ENCODE data around the gene TMEM38B. TPM values are rescaled to one million over a fixed set of nuclear protein-coding genes. Genes with fewer than 3 reads are reported as not detected.
"Not testable (repeated sequence)": the region's sequence is repeated elsewhere in the genome, so short reads cannot be mapped to it uniquely, and the experiment has no call there.

Gene TMEM38B
- total RNA-seq, 1 donor from 2014 or later = 9.3 TPM

GRCh38 chr9:105751761-105752160 is 57.4 kb downstream of the TMEM38B start:
- Histone ChIP-seq H3K4me1 (ENCODE audit: insufficient read depth, low read length) (no peaks in the 10 kb centered on the region), H3K4me3 (ENCODE audit: insufficient read depth, low read depth, low read length) (no peak overlapping the region), H3K79me2 (ENCODE audit: insufficient read depth, low read length) (no peaks in the 10 kb centered on the region), H3K9me3 (ENCODE audit: insufficient read depth, low read depth, low read length) (no peaks in the 10 kb centered on the region), H3K27ac (ENCODE audit: low read depth, low read length) (no peak overlapping the region), H3K27me3 (ENCODE audit: insufficient read depth, low read length) (no peaks in the 10 kb centered on the region), H3K9ac (ENCODE audit: low read length) (no peak overlapping the region), H3K4me2 (ENCODE audit: low read length) (no peak overlapping the region), H4K20me1 (ENCODE audit: insufficient read depth, low read length) (no peaks in the 10 kb centered on the region), H3K36me3 (ENCODE audit: insufficient read depth, low read length) (no peaks in the 10 kb centered on the region), H2AFZ (ENCODE audit: low read depth, low read length) (no peak overlapping the region)
- TF ChIP-seq EZH2 (IDR thresholded peaks at IDR 0.05; ENCODE audit: insufficient read depth, low read length) = no peak
- TF ChIP-seq CTCF (IDR thresholded peaks at IDR 0.05; ENCODE audit: insufficient read depth, low read depth, low read length) = no peak
- DNase-seq (ENCODE audit: low read depth) = no peak
- Mint-ChIP-seq H3K36me3 (ENCODE audit: low read depth, unreplicated experiment) (peaks cover 17% of the 10 kb centered on the region), H3K4me3 (ENCODE audit: unreplicated experiment) (no peak overlapping the region), H3K9me3 (ENCODE audit: unreplicated experiment) (peaks cover 15% of the 10 kb centered on the region), H3K4me1 (ENCODE audit: low read depth, unreplicated experiment) (no peaks in the 10 kb centered on the region), H3K27ac (ENCODE audit: unreplicated experiment) (no peak overlapping the region), H3K27me3 (ENCODE audit: low read depth, unreplicated experiment) (no peaks in the 10 kb centered on the region)
- FAIRE-seq = no peak

- Mint-ChIP-seq H3K27me3 (ENCODE audit: low read depth, unreplicated experiment) (no peaks in the 10 kb centered on the region), H3K27ac (ENCODE audit: unreplicated experiment) (no peak overlapping the region), H3K9me3 (ENCODE audit: unreplicated experiment) (peaks cover 8% of the 10 kb centered on the region), H3K4me3 (ENCODE audit: unreplicated experiment) (no peak overlapping the region), H3K36me3 (ENCODE audit: low read depth, unreplicated experiment) (peaks cover 7% of the 10 kb centered on the region), H3K4me1 (ENCODE audit: low read depth, unreplicated experiment) (no peaks in the 10 kb centered on the region)
- H3K79me2 ChIP-seq (ENCODE audit: insufficient read depth, low read length) = no peaks in the 10 kb centered on the region
- no peak overlapping the region for H3K4me2 ChIP-seq (ENCODE audit: low read length)
- H3K9me3 ChIP-seq (ENCODE audit: insufficient read depth, low read depth, low read length) = no peaks in the 10 kb centered on the region
- H3K27ac ChIP-seq (ENCODE audit: low read depth, low read length) = no peak overlapping the region
- no peak overlapping the region for H3K9ac ChIP-seq (ENCODE audit: low read length)
- no peaks in the 10 kb centered on the region for H3K4me1 ChIP-seq (ENCODE audit: insufficient read depth, low read length)
- FAIRE-seq (no peak), DNase-seq (ENCODE audit: low read depth) (no peak)
- no peak for TF ChIP-seq EZH2 (IDR thresholded peaks at IDR 0.05; ENCODE audit: insufficient read depth, low read length)
- no peak for TF ChIP-seq CTCF (IDR thresholded peaks at IDR 0.05; ENCODE audit: insufficient read depth, low read depth, low read length)
- no peak overlapping the region for H2AFZ ChIP-seq (ENCODE audit: low read depth, low read length)
- no peaks in the 10 kb centered on the region for H3K36me3 ChIP-seq (ENCODE audit: insufficient read depth, low read length)
- no peaks in the 10 kb centered on the region for H4K20me1 ChIP-seq (ENCODE audit: insufficient read depth, low read length)
- no peaks in the 10 kb centered on the region for H3K27me3 ChIP-seq (ENCODE audit: insufficient read depth, low read length)
- H3K4me3 ChIP-seq (ENCODE audit: insufficient read depth, low read depth, low read length) = no peak overlapping the region
Measured at GRCh38 chr9:105757496-105758251, 63.3 kb downstream of the TMEM38B start.

- H3K4me2 ChIP-seq (ENCODE audit: low read length) = no peak overlapping the region
- Mint-ChIP-seq H3K27me3 (ENCODE audit: low read depth, unreplicated experiment) (no peaks in the 10 kb centered on the region), H3K36me3 (ENCODE audit: low read depth, unreplicated experiment) (no peaks in the 10 kb centered on the region), H3K27ac (ENCODE audit: unreplicated experiment) (no peak overlapping the region), H3K4me1 (ENCODE audit: low read depth, unreplicated experiment) (no peaks in the 10 kb centered on the region), H3K4me3 (ENCODE audit: unreplicated experiment) (no peak overlapping the region), H3K9me3 (ENCODE audit: unreplicated experiment) (no peaks in the 10 kb centered on the region)
- H3K9me3 ChIP-seq (ENCODE audit: insufficient read depth, low read depth, low read length) = no peaks in the 10 kb centered on the region
- no peak for DNase-seq (ENCODE audit: low read depth)
- H3K4me3 ChIP-seq (ENCODE audit: insufficient read depth, low read depth, low read length) = no peak overlapping the region
- no peaks in the 10 kb centered on the region for H4K20me1 ChIP-seq (ENCODE audit: insufficient read depth, low read length)
- H3K36me3 ChIP-seq (ENCODE audit: insufficient read depth, low read length) = no peaks in the 10 kb centered on the region
- no peak for FAIRE-seq
- no peak overlapping the region for H2AFZ ChIP-seq (ENCODE audit: low read depth, low read length)
- TF ChIP-seq EZH2 (IDR thresholded peaks at IDR 0.05; ENCODE audit: insufficient read depth, low read length) (no peak), CTCF (IDR thresholded peaks at IDR 0.05; ENCODE audit: insufficient read depth, low read depth, low read length) (no peak)
- no peak overlapping the region for H3K27ac ChIP-seq (ENCODE audit: low read depth, low read length)
- H3K79me2 ChIP-seq (ENCODE audit: insufficient read depth, low read length) = no peaks in the 10 kb centered on the region
- no peaks in the 10 kb centered on the region for H3K27me3 ChIP-seq (ENCODE audit: insufficient read depth, low read length)
- no peaks in the 10 kb centered on the region for H3K4me1 ChIP-seq (ENCODE audit: insufficient read depth, low read length)
- no peak overlapping the region for H3K9ac ChIP-seq (ENCODE audit: low read length)
Measured at GRCh38 chr9:105760053-105760452, 65.7 kb downstream of the TMEM38B start.

GRCh38 chr9:105782561-105783494 is 88.5 kb downstream of the TMEM38B start:
- not testable (repeated sequence) for H3K27ac ChIP-seq (ENCODE audit: low read depth, low read length); H3K27me3 ChIP-seq (ENCODE audit: insufficient read depth, low read length); H3K27ac Mint-ChIP-seq (ENCODE audit: unreplicated experiment); FAIRE-seq; H3K4me2 ChIP-seq (ENCODE audit: low read length); H3K36me3 Mint-ChIP-seq (ENCODE audit: low read depth, unreplicated experiment); H3K36me3 ChIP-seq (ENCODE audit: insufficient read depth, low read length); H2AFZ ChIP-seq (ENCODE audit: low read depth, low read length); H3K4me1 Mint-ChIP-seq (ENCODE audit: low read depth, unreplicated experiment); H3K4me3 ChIP-seq (ENCODE audit: insufficient read depth, low read depth, low read length); DNase-seq (ENCODE audit: low read depth); H4K20me1 ChIP-seq (ENCODE audit: insufficient read depth, low read length); H3K4me1 ChIP-seq (ENCODE audit: insufficient read depth, low read length); H3K27me3 Mint-ChIP-seq (ENCODE audit: low read depth, unreplicated experiment); H3K9ac ChIP-seq (ENCODE audit: low read length); H3K9me3 ChIP-seq (ENCODE audit: insufficient read depth, low read depth, low read length); H3K79me2 ChIP-seq (ENCODE audit: insufficient read depth, low read length); H3K4me3 Mint-ChIP-seq (ENCODE audit: unreplicated experiment)
- peaks cover 21% of the 10 kb centered on the region for H3K9me3 Mint-ChIP-seq (ENCODE audit: unreplicated experiment)
